Prostate gland (tissue), 2 donors: ENCODE results near the gene PDE7B.

Experiments used
- POLR2A ChIP-seq: fragments of 450-650 bp; IDR thresholded peaks from one replicate; pipeline ENCODE4 v1.6.1; 2016; ENCODE audit warnings: antibody characterized with exemption, mild to moderate bottlenecking
- TF ChIP-seq, protein P1 (sequence below), 4 experiments: fragments of 200-600 bp in 2 of 4; fragments of 450-650 bp in 2 of 4; sonication (generic) in 2 of 4; IDR thresholded peaks; 1 replicate in 3 of 4; 2 replicates in 1 of 4; pipeline ENCODE4 v1.5.1; 2016 to 2019; ENCODE audit warnings: antibody characterized with exemption in 4 of 4, mild to moderate bottlenecking in 2 of 4, moderate library complexity in 2 of 4

DNA sequence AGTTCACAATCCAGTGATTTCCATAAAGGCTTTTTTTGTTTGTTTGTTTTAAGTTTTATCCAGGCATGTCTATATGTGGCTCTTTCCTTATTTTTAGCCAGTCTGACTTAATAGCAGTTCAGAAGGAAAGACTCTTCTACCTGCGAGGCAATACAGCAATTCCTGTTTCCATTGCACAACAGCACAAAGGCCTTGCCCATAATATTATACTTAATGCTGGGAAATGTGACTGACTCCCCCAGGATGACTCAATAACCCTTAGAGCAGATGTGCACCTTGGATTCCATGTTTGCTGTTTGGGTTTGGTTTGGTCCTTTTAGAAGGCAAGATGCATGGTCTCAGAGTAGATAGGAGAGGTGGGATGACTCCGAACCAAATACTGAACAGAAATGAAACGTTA, 214.5 kb downstream of the PDE7B start:
- TF ChIP-seq, protein P1, sequence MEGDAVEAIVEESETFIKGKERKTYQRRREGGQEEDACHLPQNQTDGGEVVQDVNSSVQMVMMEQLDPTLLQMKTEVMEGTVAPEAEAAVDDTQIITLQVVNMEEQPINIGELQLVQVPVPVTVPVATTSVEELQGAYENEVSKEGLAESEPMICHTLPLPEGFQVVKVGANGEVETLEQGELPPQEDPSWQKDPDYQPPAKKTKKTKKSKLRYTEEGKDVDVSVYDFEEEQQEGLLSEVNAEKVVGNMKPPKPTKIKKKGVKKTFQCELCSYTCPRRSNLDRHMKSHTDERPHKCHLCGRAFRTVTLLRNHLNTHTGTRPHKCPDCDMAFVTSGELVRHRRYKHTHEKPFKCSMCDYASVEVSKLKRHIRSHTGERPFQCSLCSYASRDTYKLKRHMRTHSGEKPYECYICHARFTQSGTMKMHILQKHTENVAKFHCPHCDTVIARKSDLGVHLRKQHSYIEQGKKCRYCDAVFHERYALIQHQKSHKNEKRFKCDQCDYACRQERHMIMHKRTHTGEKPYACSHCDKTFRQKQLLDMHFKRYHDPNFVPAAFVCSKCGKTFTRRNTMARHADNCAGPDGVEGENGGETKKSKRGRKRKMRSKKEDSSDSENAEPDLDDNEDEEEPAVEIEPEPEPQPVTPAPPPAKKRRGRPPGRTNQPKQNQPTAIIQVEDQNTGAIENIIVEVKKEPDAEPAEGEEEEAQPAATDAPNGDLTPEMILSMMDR (IDR thresholded peaks at IDR 0.05): no peak
- TF ChIP-seq POLR2A: no peak
